Bronchial epithelial cell (primary cell): Measurements from ENCODE around the gene LRRC37A2. TPM values are rescaled to one million over a fixed set of nuclear protein-coding genes. Genes with fewer than 3 reads are reported as not detected.
"Not testable (repeated sequence)": the region's sequence is repeated elsewhere in the genome, so short reads cannot be mapped to it uniquely, and the experiment has no call there.

Experiments used
- DNase-seq: peaks from one replicate; pipeline ENCODE4 v3.0.0-alpha.2; 2010; ENCODE audit warnings: low read depth
- FAIRE-seq: peaks from 2 replicates; lab custom pipeline; 2011; peaks lifted over from hg19 to GRCh38; lab: Jason Lieb, UNC
- H3K27me3 ChIP-seq: 2 replicates; pipeline ENCODE4 v1.5.1; 2011; ENCODE audit warnings: low read length; ENCODE audit not compliant: control insufficient read depth, insufficient read depth
- H3K36me3 ChIP-seq: 2 replicates; pipeline ENCODE4 v1.5.1; 2011; ENCODE audit warnings: low read length; ENCODE audit not compliant: control insufficient read depth, insufficient read depth
- H3K4me3 ChIP-seq: 2 replicates; pipeline ENCODE4 v1.5.1; 2011; ENCODE audit warnings: mild to moderate bottlenecking, low read depth, low read length, control low read depth
- total RNA-seq: library from RNA; depleted of rRNA; stranded (reverse); fragments of >200 nt; gene quantifications from 2 replicates; pipeline ENCODE4 v1.2.1, GENCODE V29; 2014

Gene LRRC37A2
- 3.2 and 3.7 TPM in 2 replicates for total RNA-seq

DNA sequence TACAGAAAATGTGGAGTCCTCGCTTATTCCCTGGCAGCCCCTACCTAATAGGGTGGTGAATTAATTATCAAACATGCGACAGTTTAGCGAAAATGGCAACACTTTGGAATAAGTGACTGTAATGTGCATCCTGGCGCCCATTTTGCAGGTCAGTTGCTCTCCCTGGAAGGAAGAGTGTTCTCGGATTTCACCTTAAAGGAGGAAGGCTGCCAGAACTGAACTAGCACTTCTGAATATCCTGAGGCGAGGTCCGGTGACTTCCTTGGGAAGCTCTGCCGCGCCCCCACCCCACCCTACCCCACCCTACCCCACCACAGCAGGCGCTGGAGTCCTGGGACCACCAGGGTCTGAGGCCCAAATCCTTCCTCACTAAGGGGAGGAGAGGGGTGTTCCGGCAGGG is at the start of gene LRRC37A2:
Gene LRRC37A2, plus strand, starts transcription at position 301 of the 400 bp plus-strand sequence. CDS start 245 bp downstream, outside the sequence.
- H3K27me3 ChIP-seq, FAIRE-seq, H3K36me3 ChIP-seq, H3K4me3 ChIP-seq, DNase-seq: not testable (repeated sequence)

DNA sequence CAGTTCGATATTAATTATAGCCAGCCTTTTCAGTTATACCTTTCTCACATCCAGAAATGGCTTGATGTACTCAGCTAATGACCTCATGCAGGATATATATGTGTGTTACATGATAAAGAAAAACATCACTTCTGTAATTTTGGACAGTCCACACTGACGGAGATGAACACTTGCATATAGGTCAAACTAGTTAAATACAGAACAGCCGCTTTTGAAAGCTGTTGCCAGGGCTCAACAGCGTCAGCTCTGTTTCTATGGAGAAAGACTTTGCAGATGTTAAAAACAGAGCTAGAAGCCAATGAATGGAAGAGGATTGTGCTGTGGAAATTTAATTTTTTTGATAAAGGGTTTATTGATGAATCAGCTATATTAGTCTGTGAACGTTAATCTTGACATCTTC is 44.6 kb upstream of the LRRC37A2 start:
- FAIRE-seq, result peak; percentile 64
- H3K27me3 ChIP-seq, H3K36me3 ChIP-seq, H3K4me3 ChIP-seq, DNase-seq: not testable (repeated sequence)

DNA sequence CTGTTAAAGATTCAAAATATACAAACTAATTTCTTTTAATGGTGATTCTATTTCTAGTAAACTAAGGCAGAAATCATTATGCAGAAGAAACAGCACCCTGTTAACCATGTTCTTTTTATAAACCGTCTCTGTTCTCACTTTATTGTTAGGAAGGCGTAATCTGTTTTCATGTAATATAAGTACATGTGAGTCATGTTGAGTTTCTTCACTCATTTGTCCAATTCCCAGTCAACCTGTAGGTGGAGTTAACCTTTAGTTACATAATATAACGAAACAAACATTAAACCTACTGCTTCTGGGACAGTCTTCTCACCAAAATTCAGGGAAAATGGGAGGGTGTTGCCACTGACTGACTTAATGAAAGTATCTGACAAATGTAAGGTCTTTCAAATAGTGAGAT is 37.8 kb upstream of the LRRC37A2 start:
- not testable (repeated sequence) for H3K4me3 ChIP-seq, H3K27me3 ChIP-seq, FAIRE-seq, DNase-seq, H3K36me3 ChIP-seq

DNA sequence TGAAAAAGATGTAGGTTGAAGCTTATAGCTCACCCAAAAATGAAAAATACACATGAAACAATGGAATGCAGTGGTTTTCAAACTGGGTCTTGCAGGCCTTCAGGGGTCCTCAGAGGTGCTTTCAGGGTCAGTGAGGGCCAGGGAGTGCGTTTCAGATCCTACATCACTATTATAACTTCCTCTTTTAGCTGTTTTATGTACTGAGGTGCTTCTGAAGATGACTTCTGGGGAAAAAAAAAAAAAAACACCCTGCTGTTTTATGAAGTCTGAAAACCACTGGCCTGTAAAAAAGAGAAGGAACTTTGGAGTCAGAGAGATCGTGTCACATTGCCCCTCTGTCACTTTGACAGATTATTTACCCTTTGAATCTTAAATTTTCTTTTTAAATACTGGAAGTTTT is 36.7 kb upstream of the LRRC37A2 start:
- H3K4me3 ChIP-seq, FAIRE-seq, H3K27me3 ChIP-seq, DNase-seq, H3K36me3 ChIP-seq: not testable (repeated sequence)

DNA sequence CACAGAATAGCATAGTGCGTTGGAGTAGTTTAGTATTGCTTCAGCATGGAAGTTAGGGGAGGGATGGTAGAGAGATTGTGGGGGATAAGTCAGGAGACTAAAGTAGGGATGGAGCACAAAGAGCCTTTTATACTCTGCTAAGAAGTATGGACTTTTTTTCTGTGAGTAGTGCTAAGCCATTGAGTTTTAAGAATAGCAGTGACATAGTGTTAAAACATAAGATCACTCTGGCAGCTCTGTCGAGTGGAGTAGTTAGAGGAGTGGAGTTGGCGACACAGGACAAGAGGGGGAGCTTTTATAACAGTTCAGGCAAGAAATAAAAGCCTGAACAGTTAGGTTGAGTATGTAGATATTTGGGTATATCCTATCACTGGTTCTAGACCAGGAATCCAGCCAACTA is 33.4 kb upstream of the LRRC37A2 start:
- not testable (repeated sequence) for DNase-seq, H3K36me3 ChIP-seq, H3K4me3 ChIP-seq, FAIRE-seq, H3K27me3 ChIP-seq

DNA sequence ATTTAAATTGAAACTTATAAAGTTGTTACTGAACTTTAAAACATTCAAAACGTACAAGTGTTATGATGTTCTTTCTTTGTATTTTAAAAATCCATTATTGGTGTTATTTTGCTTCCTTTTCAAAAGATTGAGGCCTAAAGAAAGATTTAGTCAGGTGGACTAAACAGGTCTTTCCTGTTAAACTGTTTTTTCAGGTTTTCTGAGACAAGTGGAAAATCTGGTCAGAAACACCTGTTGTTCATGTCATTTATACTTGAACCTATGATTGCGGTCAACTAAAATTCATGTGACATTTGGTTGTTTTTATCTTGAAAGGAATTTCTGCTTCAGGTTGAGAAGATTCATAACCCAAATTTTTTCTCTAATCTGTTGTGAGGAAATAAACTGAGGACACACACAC is 31.0 kb upstream of the LRRC37A2 start:
- not testable (repeated sequence) for H3K4me3 ChIP-seq, FAIRE-seq, DNase-seq, H3K36me3 ChIP-seq, H3K27me3 ChIP-seq

DNA sequence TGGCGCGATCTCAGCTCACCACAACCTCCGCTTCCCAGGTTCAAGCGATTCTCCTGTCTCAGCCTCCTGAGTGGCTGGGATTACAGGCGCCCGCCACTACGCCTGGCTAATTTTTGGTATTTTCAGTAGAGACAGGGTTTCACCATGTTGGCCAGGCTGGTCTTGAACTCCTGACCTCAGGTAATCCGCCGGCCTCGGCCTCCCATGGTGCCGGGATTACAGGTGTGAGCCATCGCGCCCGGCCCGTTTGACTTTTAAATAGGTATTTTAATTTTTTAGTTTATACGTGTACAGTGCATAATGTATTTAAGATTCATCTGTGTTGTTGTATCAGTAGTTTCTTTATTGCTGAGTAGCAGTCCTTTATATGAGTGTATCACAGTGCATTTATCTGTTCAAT is 20.2 kb upstream of the LRRC37A2 start:
- H3K36me3 ChIP-seq, H3K4me3 ChIP-seq, H3K27me3 ChIP-seq, DNase-seq, FAIRE-seq: not testable (repeated sequence)

DNA sequence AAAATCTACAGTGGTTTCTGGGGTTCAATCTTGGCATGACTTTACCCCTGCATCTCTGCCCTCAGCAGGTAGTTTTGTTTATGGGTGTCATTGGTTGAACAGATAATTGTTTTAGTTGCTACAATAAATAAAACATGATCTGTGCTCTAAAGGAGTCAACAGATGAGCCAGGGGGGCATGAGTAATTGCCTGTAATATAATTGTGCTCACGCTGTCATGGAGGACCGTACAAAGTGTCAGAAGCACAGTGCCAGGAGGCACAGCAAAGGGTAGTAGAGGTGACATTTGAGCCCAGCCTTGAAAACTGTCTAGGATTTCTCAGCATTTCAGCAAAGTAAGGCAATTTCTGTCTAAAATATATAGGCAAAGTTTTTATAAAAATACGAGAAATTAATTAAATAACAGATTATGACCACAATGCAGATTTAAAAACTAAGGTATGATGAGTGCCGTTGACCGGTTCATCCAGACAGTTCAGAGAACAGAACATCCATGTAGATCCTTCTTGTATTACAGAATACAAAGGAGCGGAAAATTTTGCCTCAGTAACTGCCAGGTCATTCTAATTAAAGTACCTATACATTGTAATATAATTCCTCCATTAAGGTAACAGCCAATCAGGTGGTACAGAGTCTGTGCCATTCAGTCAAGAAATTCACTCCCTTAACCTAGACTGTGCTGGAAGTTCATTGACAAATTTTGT is 12.7 kb upstream of the LRRC37A2 start:
- FAIRE-seq, H3K36me3 ChIP-seq, DNase-seq, H3K27me3 ChIP-seq, H3K4me3 ChIP-seq: not testable (repeated sequence)

DNA sequence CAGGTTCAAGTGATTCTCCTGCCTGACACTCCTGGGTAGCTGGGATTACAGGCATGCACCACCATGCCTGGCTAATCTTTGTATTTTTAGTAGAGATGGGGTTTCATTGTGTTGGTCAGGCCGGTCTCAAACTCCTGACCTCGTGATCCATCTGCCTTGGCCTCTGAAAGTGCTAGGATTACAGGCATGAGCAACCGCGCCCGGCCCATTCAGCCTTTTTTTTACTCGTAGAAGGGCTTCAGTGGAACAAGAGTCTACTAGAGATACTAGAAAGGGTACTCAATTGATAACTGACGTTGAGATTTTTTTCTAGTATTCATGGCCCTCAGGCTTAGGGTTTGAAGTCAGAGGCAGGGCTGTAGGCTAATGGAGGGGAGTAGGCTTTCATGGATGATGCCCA is 6.4 kb upstream of the LRRC37A2 start:
- DNase-seq, H3K27me3 ChIP-seq, H3K4me3 ChIP-seq, FAIRE-seq, H3K36me3 ChIP-seq: not testable (repeated sequence)

DNA sequence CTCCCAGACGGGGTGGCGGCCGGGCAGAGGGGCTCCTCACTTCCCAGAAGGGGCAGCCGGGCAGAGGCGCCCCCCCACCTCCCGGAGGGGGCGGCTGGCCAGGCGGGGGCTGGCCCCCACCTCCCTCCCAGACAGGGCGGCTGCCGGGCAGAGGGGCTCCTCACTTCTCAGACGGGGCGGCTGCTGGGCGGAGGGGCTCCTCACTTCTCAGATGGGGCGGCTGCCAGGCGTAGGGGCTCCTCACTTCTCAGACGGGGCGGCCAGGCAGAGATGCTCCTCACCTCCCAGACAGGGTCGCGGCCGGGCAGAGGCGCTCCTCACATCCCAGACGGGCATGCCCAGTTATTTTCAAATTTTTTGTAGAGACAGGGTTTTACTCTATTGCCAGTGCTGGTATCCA is 22.4 kb downstream of the LRRC37A2 start:
- DNase-seq, FAIRE-seq, H3K4me3 ChIP-seq, H3K36me3 ChIP-seq, H3K27me3 ChIP-seq: not testable (repeated sequence)

DNA sequence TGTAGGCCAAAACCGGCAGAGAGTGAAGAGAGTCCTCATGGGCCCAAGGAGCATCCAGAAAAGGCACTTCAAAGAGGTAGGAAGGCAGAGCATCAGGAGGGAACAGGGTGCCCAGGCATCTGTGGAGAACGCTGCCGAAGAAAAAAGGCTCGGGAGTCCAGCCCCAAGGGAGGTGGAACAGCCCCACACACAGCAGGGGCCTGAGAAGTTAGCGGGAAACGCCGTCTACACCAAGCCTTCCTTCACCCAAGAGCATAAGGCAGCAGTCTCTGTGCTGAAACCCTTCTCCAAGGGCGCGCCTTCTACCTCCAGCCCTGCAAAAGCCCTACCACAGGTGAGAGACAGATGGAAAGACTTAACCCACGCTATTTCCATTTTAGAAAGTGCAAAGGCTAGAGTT is 36.3 kb downstream of the LRRC37A2 start:
- not testable (repeated sequence) for H3K27me3 ChIP-seq, H3K4me3 ChIP-seq, DNase-seq, H3K36me3 ChIP-seq, FAIRE-seq

DNA sequence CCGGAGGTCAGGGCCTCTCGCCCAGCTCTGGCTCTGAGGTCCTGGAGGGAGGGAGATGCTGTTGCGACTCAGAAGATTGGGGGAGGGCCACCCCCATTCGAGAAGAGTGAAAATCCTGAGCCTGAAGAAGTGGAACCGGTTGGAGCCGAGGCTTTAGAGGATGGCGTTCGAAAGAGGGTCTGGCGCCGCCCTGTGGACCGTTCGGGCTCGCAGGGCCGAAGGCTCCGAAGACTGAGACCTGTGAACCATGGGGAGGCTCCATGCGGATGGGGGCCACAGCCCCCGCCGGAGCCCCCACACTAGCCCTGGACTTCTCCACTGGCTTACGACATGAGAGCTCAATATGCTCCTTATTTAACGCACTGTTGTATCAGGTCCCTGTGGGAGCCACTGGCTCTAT is 46.9 kb downstream of the LRRC37A2 start:
- not testable (repeated sequence) for H3K4me3 ChIP-seq, H3K27me3 ChIP-seq, H3K36me3 ChIP-seq, DNase-seq, FAIRE-seq

DNA sequence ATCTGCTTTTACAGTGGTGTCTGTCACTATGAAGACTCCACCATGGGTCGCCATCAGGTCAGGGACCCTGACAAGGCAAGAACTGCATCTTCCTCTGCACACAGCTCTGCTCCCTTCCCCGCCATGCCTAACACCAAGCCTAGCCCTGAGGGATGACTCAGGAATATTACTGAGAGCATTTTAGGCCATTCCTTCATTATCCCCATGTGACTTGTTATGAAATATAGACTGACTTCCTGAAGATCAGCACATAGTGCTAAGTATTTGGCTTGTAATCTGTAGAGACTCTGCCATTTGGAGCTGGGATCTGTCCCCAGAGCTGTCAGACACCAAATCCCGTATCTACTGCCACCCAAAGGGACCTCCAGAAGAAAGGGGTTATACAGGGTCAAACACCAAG is 47.8 kb downstream of the LRRC37A2 start:
- not testable (repeated sequence) for H3K27me3 ChIP-seq, H3K36me3 ChIP-seq, H3K4me3 ChIP-seq, DNase-seq, FAIRE-seq

DNA sequence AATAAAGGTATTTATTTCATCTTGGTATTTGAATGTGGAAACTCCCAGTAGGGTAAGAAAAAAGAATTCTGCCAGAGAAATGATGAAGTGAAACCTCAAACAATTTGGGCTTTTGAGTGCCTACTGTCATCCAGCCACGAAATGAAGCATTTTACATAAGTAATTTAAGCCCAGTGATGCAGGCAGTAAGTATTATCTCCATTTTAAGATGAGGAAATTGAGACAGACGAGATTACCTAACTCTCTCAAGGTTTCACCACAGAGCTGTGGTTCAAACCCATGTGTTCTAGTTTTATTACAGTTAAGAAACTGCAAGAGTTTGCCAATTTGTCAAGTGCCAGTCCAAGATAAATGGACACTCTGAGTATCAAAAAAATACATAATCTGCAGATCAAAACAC is 54.0 kb downstream of the LRRC37A2 start:
- not testable (repeated sequence) for DNase-seq, H3K36me3 ChIP-seq, H3K27me3 ChIP-seq, FAIRE-seq, H3K4me3 ChIP-seq

DNA sequence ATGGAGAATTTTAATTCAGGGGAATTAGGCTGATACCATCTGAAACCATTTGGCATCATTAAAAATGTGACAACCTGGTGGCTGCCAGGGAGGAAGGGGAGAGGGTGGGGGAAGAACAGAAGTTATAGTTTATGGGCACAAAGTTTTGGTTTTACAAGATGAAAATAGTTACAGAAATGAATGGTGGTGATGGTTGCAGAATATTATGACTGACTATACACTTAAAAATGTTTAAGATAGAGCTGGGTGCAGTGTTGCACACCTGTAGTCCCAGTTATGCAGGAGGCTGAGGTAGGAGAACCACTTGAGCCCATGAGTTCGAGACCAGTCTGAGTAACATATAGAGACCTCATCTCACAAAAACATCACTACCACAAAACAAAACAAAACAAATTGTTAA is 54.7 kb downstream of the LRRC37A2 start:
- not testable (repeated sequence) for H3K27me3 ChIP-seq, H3K36me3 ChIP-seq, DNase-seq, H3K4me3 ChIP-seq, FAIRE-seq
